Tibial nerve (tissue), 3 donors: ENCODE measurements around the gene ZNF366.

Source experiments
- POLR2A ChIP-seq, 2 donors: fragments of 450-650 bp; IDR thresholded peaks; one replicate each; pipeline ENCODE4 v1.6.1; 2017; ENCODE audit warnings: antibody characterized with exemption in 2 of 2, mild to moderate bottlenecking in 2 of 2, moderate library complexity in 2 of 2
- TF ChIP-seq, protein P1 (sequence below), 5 experiments: fragments of 200-600 bp in 3 of 5; fragments of 450-650 bp in 2 of 5; sonication (generic) in 3 of 5; IDR thresholded peaks; one replicate each; pipeline ENCODE4 v1.5.1; 2016 to 2019; ENCODE audit warnings: antibody characterized with exemption in 5 of 5, mild to moderate bottlenecking in 3 of 5, moderate library complexity in 2 of 5

DNA sequence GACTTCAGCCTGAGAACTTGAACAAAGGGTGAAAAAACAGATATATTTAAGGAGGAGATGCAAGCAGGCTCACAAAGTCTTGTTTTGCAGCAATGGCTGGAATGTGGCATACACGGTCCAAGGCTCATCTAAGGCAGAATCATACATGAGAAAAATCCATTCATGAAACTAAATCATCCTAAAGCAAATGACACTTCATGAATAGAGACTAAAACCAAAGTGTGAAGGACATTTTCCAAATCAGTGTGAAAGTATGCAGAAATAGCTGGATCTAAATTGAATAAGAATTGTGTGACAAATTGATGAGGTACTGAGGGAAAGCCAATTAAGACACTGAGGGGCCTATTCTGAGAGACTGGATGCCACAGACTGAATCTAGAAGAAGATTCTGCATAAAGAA lies 27.3 kb downstream of the ZNF366 start:
- TF ChIP-seq, protein P1, sequence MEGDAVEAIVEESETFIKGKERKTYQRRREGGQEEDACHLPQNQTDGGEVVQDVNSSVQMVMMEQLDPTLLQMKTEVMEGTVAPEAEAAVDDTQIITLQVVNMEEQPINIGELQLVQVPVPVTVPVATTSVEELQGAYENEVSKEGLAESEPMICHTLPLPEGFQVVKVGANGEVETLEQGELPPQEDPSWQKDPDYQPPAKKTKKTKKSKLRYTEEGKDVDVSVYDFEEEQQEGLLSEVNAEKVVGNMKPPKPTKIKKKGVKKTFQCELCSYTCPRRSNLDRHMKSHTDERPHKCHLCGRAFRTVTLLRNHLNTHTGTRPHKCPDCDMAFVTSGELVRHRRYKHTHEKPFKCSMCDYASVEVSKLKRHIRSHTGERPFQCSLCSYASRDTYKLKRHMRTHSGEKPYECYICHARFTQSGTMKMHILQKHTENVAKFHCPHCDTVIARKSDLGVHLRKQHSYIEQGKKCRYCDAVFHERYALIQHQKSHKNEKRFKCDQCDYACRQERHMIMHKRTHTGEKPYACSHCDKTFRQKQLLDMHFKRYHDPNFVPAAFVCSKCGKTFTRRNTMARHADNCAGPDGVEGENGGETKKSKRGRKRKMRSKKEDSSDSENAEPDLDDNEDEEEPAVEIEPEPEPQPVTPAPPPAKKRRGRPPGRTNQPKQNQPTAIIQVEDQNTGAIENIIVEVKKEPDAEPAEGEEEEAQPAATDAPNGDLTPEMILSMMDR (IDR thresholded peaks at IDR 0.05): no peak
- TF ChIP-seq POLR2A (IDR thresholded peaks at IDR 0.05): no peak
